ENCODE data around the gene CACTIN. TPM values are rescaled to one million over a fixed set of nuclear protein-coding genes. Genes with fewer than 3 reads are reported as not detected.
"Not testable (repeated sequence)": the region's sequence is repeated elsewhere in the genome, so short reads cannot be mapped to it uniquely, and the experiment has no call there.

CACTIN gene
- total RNA-seq, 3 donors from 2014 or later = 22.4 to 26.8 (median 22.6) TPM

GRCh38 chr19:3668331-3669081 is 41.9 kb upstream of the CACTIN start:
- no peaks in the 10 kb centered on the region for H3K9me3 ChIP-seq
- DNase-seq (no peak), ATAC-seq (peak; percentile 4)
- peaks cover 15% of the 10 kb centered on the region for H3K4me1 ChIP-seq (ENCODE audit: low read depth)
- H3K4me3 ChIP-seq = no peak overlapping the region
- intact Hi-C loops (cut with DNase I, micrococcal nuclease) = loop anchor here in 1 of 2 donors (5.0 kb wide), 1 partner anchor 34 kb away; the partner anchor contains the start of gene PIP5K1C
- no peak for TF ChIP-seq CTCF (IDR thresholded peaks at IDR 0.05)
- H3K36me3 ChIP-seq (ENCODE audit: low read depth) = no peaks in the 10 kb centered on the region

GRCh38 chr19:3667766-3668165 is 41.2 kb upstream of the CACTIN start:
- intact Hi-C loops (cut with DNase I, micrococcal nuclease) = loop anchor here in 1 of 2 donors (5.0 kb wide), 1 partner anchor 35 kb away; the partner anchor contains the start of gene PIP5K1C

GRCh38 chr19:3667037-3667638 is 40.5 kb upstream of the CACTIN start:
- no peak overlapping the region for H3K4me3 ChIP-seq
- no peak for TF ChIP-seq CTCF (IDR thresholded peaks at IDR 0.05)
- no peaks in the 10 kb centered on the region for H3K36me3 ChIP-seq (ENCODE audit: low read depth)
- no peaks in the 10 kb centered on the region for H3K9me3 ChIP-seq
- ATAC-seq (no peak), DNase-seq (no peak)
- intact Hi-C loops (cut with DNase I, micrococcal nuclease) = loop anchor here in 1 of 2 donors (5.0 kb wide), 1 partner anchor 35 kb away; the partner anchor contains the start of gene PIP5K1C
- peaks cover 14% of the 10 kb centered on the region for H3K4me1 ChIP-seq (ENCODE audit: low read depth)

More at GRCh38 chr19:3667766-3668165, 41.2 kb upstream of the CACTIN start:
- Histone ChIP-seq H3K4me3 (no peak overlapping the region), H3K4me1 (ENCODE audit: low read depth) (peaks cover 15% of the 10 kb centered on the region), H3K9me3 (no peaks in the 10 kb centered on the region), H3K36me3 (ENCODE audit: low read depth) (no peaks in the 10 kb centered on the region)
- ATAC-seq = no peak
- no peak for TF ChIP-seq CTCF (IDR thresholded peaks at IDR 0.05)
- no peak for DNase-seq

DNA sequence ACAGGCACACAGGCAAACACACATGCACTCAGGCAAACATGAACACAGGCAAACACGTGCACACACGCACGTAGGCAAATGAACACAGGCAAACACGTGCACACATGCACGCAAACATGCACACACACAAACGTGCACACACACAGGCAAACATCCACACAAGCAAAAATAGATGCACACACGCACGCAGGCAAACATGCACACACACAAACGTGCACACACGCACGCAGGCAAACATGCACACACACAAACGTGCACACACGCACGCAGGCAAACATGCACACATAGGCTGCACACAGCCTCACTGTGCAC is 39.9 kb upstream of the CACTIN start:
- not testable (repeated sequence) for H3K9me3 ChIP-seq; H3K4me1 ChIP-seq (ENCODE audit: low read depth); ATAC-seq; DNase-seq; H3K4me3 ChIP-seq; H3K36me3 ChIP-seq (ENCODE audit: low read depth)
- intact Hi-C loops (cut with DNase I, micrococcal nuclease) = loop anchor here in 1 of 2 donors (5.0 kb wide), 1 partner anchor 36 kb away; the partner anchor contains the start of gene PIP5K1C

DNA sequence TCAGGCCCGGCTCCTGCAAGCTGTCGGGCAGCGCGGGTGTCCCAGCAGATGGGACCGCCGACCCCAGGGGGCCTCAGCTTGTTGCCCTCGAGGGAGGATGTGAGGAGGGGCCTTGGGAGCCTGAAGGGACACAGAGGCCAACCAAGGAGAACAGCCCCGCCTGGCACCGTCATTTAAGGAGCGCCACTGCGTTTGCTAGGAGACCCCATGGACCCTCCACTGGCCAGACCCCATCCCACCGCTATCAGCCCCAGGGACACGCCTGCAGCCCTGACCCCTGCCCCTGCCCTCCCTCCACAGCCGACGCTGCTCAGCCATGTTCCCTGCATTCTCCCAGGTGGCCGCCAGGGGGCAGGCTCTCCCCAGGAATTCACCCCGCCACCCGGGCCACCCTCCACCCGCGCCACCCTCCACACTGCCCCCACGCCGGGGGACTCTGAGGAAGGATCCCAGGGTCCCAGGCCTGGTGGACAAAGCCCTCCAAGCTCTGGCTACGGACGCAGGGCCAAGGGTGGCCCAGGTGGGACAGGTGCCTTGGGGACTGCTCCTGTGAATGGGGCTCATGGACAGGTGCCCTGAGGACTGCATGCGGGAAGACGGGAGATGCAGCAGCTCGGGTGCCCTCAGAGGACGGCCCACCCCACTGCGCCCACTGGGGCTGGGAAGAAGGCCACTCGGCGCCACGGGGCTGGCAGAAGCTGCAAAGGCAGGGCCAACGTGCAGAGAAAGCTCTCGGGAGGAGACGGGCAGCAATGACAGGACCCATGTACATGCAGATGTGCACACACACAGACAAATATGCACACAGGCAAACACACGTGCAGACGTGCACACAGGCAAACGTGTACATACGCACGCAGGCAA is 39.3 kb upstream of the CACTIN start:
- intact Hi-C loops (cut with DNase I, micrococcal nuclease) = loop anchor here in 1 of 2 donors (5.0 kb wide), 1 partner anchor 36 kb away; the partner anchor contains the start of gene PIP5K1C
- H3K4me1 ChIP-seq (ENCODE audit: low read depth) = peaks cover 5% of the 10 kb centered on the region
- no peaks in the 10 kb centered on the region for H3K9me3 ChIP-seq
- ATAC-seq (peak; percentile 82), DNase-seq (peak; percentile 73 to 82 (median 79))
- no peak overlapping the region for H3K4me3 ChIP-seq
- peak; percentile 90 for TF ChIP-seq CTCF (IDR thresholded peaks at IDR 0.05)
- H3K36me3 ChIP-seq (ENCODE audit: low read depth) = no peaks in the 10 kb centered on the region

All from mucosa of descending colon (tissue), 3 donors.